OCI-LY7 (cell line): ENCODE measurements around the gene WNK4. TPM values are rescaled to one million over a fixed set of nuclear protein-coding genes. Genes with fewer than 3 reads are reported as not detected.

Experiments
- BruUV-seq: library from RNA; stranded (reverse); fragments of 400-500 nt; replicated peaks from 2 replicates; lab custom pipeline; 2021; lab: Mats Ljungman, UMichigan
- CTCF ChIA-PET: fragments of 300-600 bp; sonication (Branson Sonifier 250); formaldehyde crosslinking; loops from one replicate; lab custom pipeline; 2022; ENCODE audit warnings: antibody characterized with exemption; ENCODE audit not compliant: unreplicated experiment; lab: Charles Lee
- POLR2A ChIA-PET: fragments of 300-600 bp; sonication (Branson Sonifier 250); formaldehyde crosslinking; loops from one replicate; lab custom pipeline; 2022; ENCODE audit warnings: antibody characterized with exemption; lab: Charles Lee
- DNase-seq: peaks from one replicate; pipeline ENCODE4 v3.0.0-alpha.2; 2015; ENCODE audit warnings: low spot score
- H2AFZ ChIP-seq: fragments of 200-600 bp; sonication (generic), shearing (Covaris generic); 2 replicates; pipeline ENCODE4 v1.6.1; 2014; ENCODE audit warnings: mild to moderate bottlenecking, antibody characterized with exemption, low read length, moderate library complexity
- H3K27ac ChIP-seq: fragments of 200-600 bp; sonication (generic); 2 replicates; pipeline ENCODE4 v1.5.1; 2014; ENCODE audit warnings: mixed run types, low read depth, mild to moderate bottlenecking, moderate library complexity, low read length, inconsistent platforms; ENCODE audit not compliant: poor library complexity, severe bottlenecking
- H3K36me3 ChIP-seq: fragments of 200-600 bp; sonication (generic); 2 replicates; pipeline ENCODE4 v1.6.1; 2014; ENCODE audit warnings: mild to moderate bottlenecking, antibody characterized with exemption, low read length, moderate library complexity, mixed read lengths; ENCODE audit not compliant: insufficient read depth
- H3K4me1 ChIP-seq: fragments of 200-600 bp; sonication (generic); 2 replicates; pipeline ENCODE4 v1.5.1; 2014; ENCODE audit warnings: mild to moderate bottlenecking, low read length; ENCODE audit not compliant: insufficient read depth, poor library complexity, severe bottlenecking
- H3K4me2 ChIP-seq: fragments of 200-600 bp; sonication (generic); 2 replicates; pipeline ENCODE4 v1.6.1; 2014; ENCODE audit warnings: mild to moderate bottlenecking, low read length
- H3K4me3 ChIP-seq: fragments of 200-600 bp; sonication (generic); 2 replicates; pipeline ENCODE4 v1.5.1; 2014; ENCODE audit warnings: mild to moderate bottlenecking, low read depth, low read length; ENCODE audit not compliant: poor library complexity, severe bottlenecking
- H3K79me2 ChIP-seq: fragments of 200-600 bp; sonication (generic); 2 replicates; pipeline ENCODE4 v1.6.1; 2016; ENCODE audit warnings: low read depth, mild to moderate bottlenecking, low read length, moderate library complexity, mixed read lengths; ENCODE audit not compliant: insufficient read depth
- H3K9me2 ChIP-seq: fragments of 200-600 bp; sonication (generic); 2 replicates; pipeline ENCODE4 v1.6.1; 2016; ENCODE audit warnings: mild to moderate bottlenecking, low read length, mixed read lengths; ENCODE audit not compliant: insufficient read depth
- H3K9me3 ChIP-seq: fragments of 200-600 bp; sonication (generic); 2 replicates; pipeline ENCODE4 v1.6.1; 2014; ENCODE audit warnings: mild to moderate bottlenecking, mixed run types, low read length, mixed read lengths
- H4K20me1 ChIP-seq: fragments of 200-600 bp; sonication (generic); 2 replicates; pipeline ENCODE4 v1.6.1; 2014; ENCODE audit warnings: mild to moderate bottlenecking, antibody characterized with exemption, low read length, moderate library complexity, mixed read lengths; ENCODE audit not compliant: insufficient read depth
- EZH2phosphoT487 ChIP-seq: fragments of 200-600 bp; sonication (generic); IDR thresholded peaks from 2 replicates; pipeline ENCODE4 v1.6.1; 2018; ENCODE audit warnings: low read depth, borderline replicate concordance, mild to moderate bottlenecking, mixed run types, antibody characterized with exemption, low read length, moderate library complexity, mixed read lengths
- intact Hi-C: fragments of 100-400 bp; cut with micrococcal nuclease; formaldehyde crosslinking; loops from one replicate; pipeline ENCODE4 v1.10.0; 2022; ENCODE audit not compliant: unreplicated experiment
- total RNA-seq, 2 experiments: library from RNA; depleted of rRNA in 1 of 2; stranded (reverse); fragments of >200 nt in 1 of 2; shearing (Covaris generic) in 1 of 2; gene quantifications; 2 replicates each; pipeline ENCODE4 v1.2.3, GENCODE V29; 2014 to 2022
- TF ChIP-seq, protein P1 (sequence below): fragments of 200-600 bp; sonication (generic); conservative IDR thresholded peaks from 2 replicates; pipeline ENCODE4 v1.5.1; 2014; ENCODE audit warnings: mild to moderate bottlenecking, antibody characterized with exemption, low read length, moderate library complexity, mixed read lengths

WNK4 gene
- total RNA-seq, 2 experiments from 2014 or later = 2.4 to 8.3 TPM

DNA sequence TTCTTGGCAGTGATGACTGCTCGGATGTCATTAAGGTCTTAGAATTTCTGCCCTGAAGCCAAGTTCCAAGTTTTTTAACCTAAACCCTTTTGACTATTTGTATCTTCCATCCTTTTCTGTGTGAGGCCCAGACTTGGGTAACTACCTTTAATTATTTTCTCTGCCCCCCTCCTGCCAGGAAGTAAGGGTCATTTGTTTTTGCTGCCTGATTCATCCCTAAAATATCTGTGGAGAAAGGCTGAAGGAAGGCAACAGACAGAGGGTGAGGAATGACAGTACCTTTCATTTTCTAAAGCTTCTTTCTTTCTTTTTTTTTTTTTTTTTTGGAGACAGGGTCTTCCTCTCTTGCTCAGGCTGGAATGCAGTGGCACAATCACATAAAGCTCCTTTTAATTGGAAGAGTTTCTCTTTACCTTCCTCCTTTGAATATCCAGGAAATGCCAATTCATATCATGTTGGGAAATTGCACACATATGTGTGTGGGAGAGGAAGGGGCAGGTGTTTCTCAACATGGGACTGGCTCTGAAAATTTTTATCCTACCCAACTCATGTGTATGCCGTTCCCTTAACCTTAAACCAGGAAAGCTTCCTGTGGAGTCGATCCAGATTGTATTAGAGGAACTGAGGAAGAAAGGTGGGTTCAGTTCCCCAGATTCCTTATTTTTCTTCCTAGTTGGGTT, 6.2 kb upstream of the WNK4 start:
- Histone ChIP-seq H2AFZ (peak overlapping the region; percentile 61; the same call in 1 of the 2 replicates), H3K4me1 (peaks cover 7% of the 10 kb centered on the region), H3K9me2 (no peaks in the 10 kb centered on the region), H3K4me3 (peak overlapping the region; percentile 88), H3K36me3 (peaks cover 38% of the 10 kb centered on the region), H3K4me2 (peak overlapping the region; percentile 88), H3K27ac (peak overlapping the region; percentile 42), H3K9me3 (no peaks in the 10 kb centered on the region), H4K20me1 (no peaks in the 10 kb centered on the region), H3K79me2 (peaks cover 12% of the 10 kb centered on the region; the same call in 1 of the 2 replicates)
- POLR2A ChIA-PET = interaction anchor here (0.6 to 1.3 kb wide), 7 partner anchors 12 to 190 kb away, joined by 3 to 6 read pairs (median 3); partner anchors contain the start of gene RETREG3
- TF ChIP-seq, protein P1, sequence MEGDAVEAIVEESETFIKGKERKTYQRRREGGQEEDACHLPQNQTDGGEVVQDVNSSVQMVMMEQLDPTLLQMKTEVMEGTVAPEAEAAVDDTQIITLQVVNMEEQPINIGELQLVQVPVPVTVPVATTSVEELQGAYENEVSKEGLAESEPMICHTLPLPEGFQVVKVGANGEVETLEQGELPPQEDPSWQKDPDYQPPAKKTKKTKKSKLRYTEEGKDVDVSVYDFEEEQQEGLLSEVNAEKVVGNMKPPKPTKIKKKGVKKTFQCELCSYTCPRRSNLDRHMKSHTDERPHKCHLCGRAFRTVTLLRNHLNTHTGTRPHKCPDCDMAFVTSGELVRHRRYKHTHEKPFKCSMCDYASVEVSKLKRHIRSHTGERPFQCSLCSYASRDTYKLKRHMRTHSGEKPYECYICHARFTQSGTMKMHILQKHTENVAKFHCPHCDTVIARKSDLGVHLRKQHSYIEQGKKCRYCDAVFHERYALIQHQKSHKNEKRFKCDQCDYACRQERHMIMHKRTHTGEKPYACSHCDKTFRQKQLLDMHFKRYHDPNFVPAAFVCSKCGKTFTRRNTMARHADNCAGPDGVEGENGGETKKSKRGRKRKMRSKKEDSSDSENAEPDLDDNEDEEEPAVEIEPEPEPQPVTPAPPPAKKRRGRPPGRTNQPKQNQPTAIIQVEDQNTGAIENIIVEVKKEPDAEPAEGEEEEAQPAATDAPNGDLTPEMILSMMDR = no peak
- TF ChIP-seq EZH2phosphoT487 = no peak
- CTCF ChIA-PET = interaction anchor here (0.5 kb wide), 1 partner anchor 32 kb away, joined by 3 read pairs; no protein-coding TSS in a partner anchor
- BruUV-seq = TSS peak; percentile 84
- DNase-seq = no peak
- intact Hi-C loops = no loop called here

DNA sequence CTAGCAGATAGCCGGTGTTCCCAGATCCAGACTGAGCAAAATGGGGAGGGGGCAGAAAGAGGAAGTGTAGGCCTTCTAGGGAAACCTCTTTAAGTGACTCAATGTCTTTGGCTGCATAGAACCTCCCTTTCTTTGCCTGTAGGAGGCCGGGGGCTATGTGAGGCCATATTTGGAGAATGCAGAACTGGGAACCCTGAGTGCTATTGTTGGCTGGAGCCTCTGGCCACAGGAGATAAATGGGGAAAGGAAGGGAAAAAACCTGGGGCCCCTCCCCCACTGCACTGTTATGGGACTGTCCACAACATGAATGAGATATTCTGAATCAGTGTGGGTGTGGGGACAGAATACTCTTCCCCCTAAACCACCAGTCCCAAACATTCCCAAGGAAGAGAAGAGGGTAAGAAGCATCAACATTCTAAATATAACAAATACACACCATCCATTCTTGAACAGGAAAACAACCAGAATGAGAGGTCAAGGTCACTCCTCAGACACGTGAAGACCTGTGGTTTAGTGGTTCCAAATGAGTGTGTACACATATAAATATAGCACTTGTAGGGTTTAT, 4.8 kb upstream of the WNK4 start:
- Histone ChIP-seq H4K20me1 (no peaks in the 10 kb centered on the region), H3K79me2 (peaks cover 12% of the 10 kb centered on the region; the same call in 1 of the 2 replicates), H2AFZ (no peak overlapping the region), H3K27ac (no peak overlapping the region), H3K4me1 (peaks cover 7% of the 10 kb centered on the region), H3K36me3 (peaks cover 43% of the 10 kb centered on the region), H3K9me3 (no peaks in the 10 kb centered on the region), H3K9me2 (no peaks in the 10 kb centered on the region), H3K4me2 (no peak overlapping the region), H3K4me3 (no peak overlapping the region)
- no peak for TF ChIP-seq EZH2phosphoT487
- TF ChIP-seq, protein P1 = no peak
- BruUV-seq = no TSS peak
- no peak for DNase-seq
- intact Hi-C loops = no loop called here
- POLR2A ChIA-PET = no interaction called here
- CTCF ChIA-PET = no interaction called here

DNA sequence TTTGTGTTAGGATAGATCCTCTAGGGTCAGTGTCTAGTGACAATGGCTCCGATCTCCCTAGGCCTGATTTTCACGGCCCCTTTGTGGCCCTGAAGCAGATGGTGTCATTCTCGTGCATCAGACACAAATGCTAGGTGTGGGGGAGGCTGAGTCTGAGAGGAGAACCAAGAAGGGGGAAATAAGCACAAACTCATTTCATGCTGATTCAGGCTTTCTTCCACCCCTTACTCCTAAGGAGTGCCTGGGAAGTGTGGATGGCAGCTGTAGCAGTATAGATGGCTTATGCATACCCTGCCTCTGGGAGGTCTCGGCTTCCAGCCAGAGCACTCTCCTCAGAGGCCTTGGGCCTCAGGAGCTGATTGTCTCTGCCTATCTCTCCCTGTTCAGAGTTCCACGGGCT, 1.8 kb upstream of the WNK4 start:
- DNase-seq = no peak
- no TSS peak for BruUV-seq
- ChIA-PET POLR2A (interaction anchor here (0.6 kb wide), 1 partner anchor 24 kb away, joined by 3 read pairs; no protein-coding TSS in a partner anchor), CTCF (no interaction called here)
- intact Hi-C loops = no loop called here
- Histone ChIP-seq H3K9me3 (no peaks in the 10 kb centered on the region), H3K9me2 (no peaks in the 10 kb centered on the region), H3K79me2 (peaks cover 10% of the 10 kb centered on the region; the same call in 1 of the 2 replicates), H3K4me3 (no peak overlapping the region), H4K20me1 (no peaks in the 10 kb centered on the region), H2AFZ (no peak overlapping the region), H3K27ac (no peak overlapping the region), H3K4me1 (peaks cover 7% of the 10 kb centered on the region), H3K36me3 (peaks cover 43% of the 10 kb centered on the region), H3K4me2 (no peak overlapping the region)
- no peak for TF ChIP-seq EZH2phosphoT487
- TF ChIP-seq, protein P1 = no peak
